Upper lobe of left lung (tissue), 6 donors: Measurements from ENCODE around the gene PGGT1B. TPM values are rescaled to one million over a fixed set of nuclear protein-coding genes. Genes with fewer than 3 reads are reported as not detected.

Source experiments
- ATAC-seq, 2 donors: fragments of 200-7000 bp; cut with Tn5 transposase; one replicate each; pipeline ENCODE4 v1.9.1; 2022; ENCODE audit warnings: mild to moderate bottlenecking in 2 of 2, moderate library complexity in 2 of 2; ENCODE audit not compliant: low FRiP score in 2 of 2
- DNase-seq, 2 donors: peaks; one replicate each; pipeline ENCODE4 v3.0.0-alpha.2; 2019 to 2020
- H3K27ac ChIP-seq, 4 donors: fragments of 200-600 bp; sonication (generic); one replicate each; pipeline ENCODE4 v1.5.1; 2016 to 2019
- H3K27me3 ChIP-seq, 4 donors: fragments of 200-600 bp; sonication (generic); one replicate each; pipeline ENCODE4 v1.5.1; 2017 to 2019
- H3K36me3 ChIP-seq, 4 donors: fragments of 200-600 bp; sonication (generic); one replicate each; pipeline ENCODE4 v1.5.1; 2016 to 2019
- H3K4me1 ChIP-seq, 4 donors: fragments of 200-600 bp; sonication (generic); one replicate each; pipeline ENCODE4 v1.5.1; 2018 to 2019
- H3K4me3 ChIP-seq, 4 donors: fragments of 200-600 bp; sonication (generic); one replicate each; pipeline ENCODE4 v1.5.1; 2017 to 2019; ENCODE audit warnings: mild to moderate bottlenecking in 2 of 4, moderate library complexity in 1 of 4
- H3K9me3 ChIP-seq, 4 donors: fragments of 200-600 bp; sonication (generic); one replicate each; pipeline ENCODE4 v1.5.1; 2018 to 2019
- CTCF ChIP-seq, 6 experiments: fragments of 450-650 bp in 4 of 6; fragments of 200-600 bp in 2 of 6; sonication (generic) in 2 of 6; IDR thresholded peaks; one replicate each; pipeline ENCODE4 v1.5.1; 2016 to 2019; ENCODE audit warnings: antibody characterized with exemption in 6 of 6
- EP300 ChIP-seq, 4 donors: sonication (generic); formaldehyde crosslinking; IDR thresholded peaks; one replicate each; pipeline ENCODE4 v1.5.1; 2017; ENCODE audit warnings: antibody characterized with exemption in 4 of 4, control low read depth in 2 of 4
- POLR2A ChIP-seq, 4 donors: fragments of 450-650 bp; IDR thresholded peaks; one replicate each; pipeline ENCODE4 v1.5.1; 2016 to 2017; ENCODE audit warnings: antibody characterized with exemption in 4 of 4, mild to moderate bottlenecking in 2 of 4
- POLR2AphosphoS5 ChIP-seq, 2 donors: sonication (generic); formaldehyde crosslinking; IDR thresholded peaks; one replicate each; pipeline ENCODE4 v1.5.1; 2017; ENCODE audit warnings: antibody characterized with exemption in 2 of 2
- WGBS, 2 donors: methylation state at CpG; one replicate each; pipeline ENCODE4 v1.1.5; 2017 to 2018; 5-methylcytosine and 5-hydroxymethylcytosine counted together
- total RNA-seq, 6 donors: library from RNA; depleted of rRNA in 4 of 6; stranded (reverse); fragments of >200 nt in 4 of 6; gene quantifications; one replicate each; pipeline versions ENCODE4 v1.1.0 to v1.2.1, GENCODE V29; 2016 to 2021
- donor health status: DM: no; HTN: no; CAD: no; lungs with moderate emphysema.
- donor health status: DM: no; HTN: yes; CAD: no; lungs with severe emphysema.

Gene PGGT1B
- total RNA-seq, 6 donors from 2014 or later: 3.9 to 48.2 (median 22.5) TPM

- Histone ChIP-seq H3K4me1 (peaks cover 12 to 19% (median 17%) of the 10 kb centered on the region in 4 donors), H3K27me3 (peaks cover 2 to 41% (median 15%) of the 10 kb centered on the region in 4 donors), H3K36me3 (no peaks in the 10 kb centered on the region), H3K9me3 (no peaks in the 10 kb centered on the region), H3K27ac (no peak overlapping the region), H3K4me3 (peak overlapping the region in 2 of 4 donors; percentile 52 to 56)
- 45 to 68% methylated on average over 10 to 26 of the region's 30 CpGs for WGBS, 2 donors
- ATAC-seq (peak; percentile 43 to 44), DNase-seq (peak in 1 of 2 donors; percentile 80)
- TF ChIP-seq CTCF (IDR thresholded peaks at IDR 0.05) (no peak), POLR2A (IDR thresholded peaks at IDR 0.05) (no peak), POLR2AphosphoS5 (IDR thresholded peaks at IDR 0.05) (no peak), EP300 (IDR thresholded peaks at IDR 0.05) (no peak)
Observed at GRCh38 chr5:115179030-115179393, 83.7 kb downstream of the PGGT1B start.

GRCh38 chr5:115170929-115171510 is 91.7 kb downstream of the PGGT1B start:
- Histone ChIP-seq H3K36me3 (no peaks in the 10 kb centered on the region), H3K4me1 (peaks cover 15 to 25% (median 19%) of the 10 kb centered on the region in 4 donors), H3K4me3 (peak overlapping the region in 3 of 4 donors; percentile 52 to 91 (median 83)), H3K9me3 (no peaks in the 10 kb centered on the region), H3K27ac (no peak overlapping the region), H3K27me3 (peaks cover 0 to 14% (median 5%) of the 10 kb centered on the region in 4 donors)
- ATAC-seq (no peak), DNase-seq (no peak)
- TF ChIP-seq EP300 (IDR thresholded peaks at IDR 0.05) (no peak), CTCF (IDR thresholded peaks at IDR 0.05) (no peak), POLR2AphosphoS5 (IDR thresholded peaks at IDR 0.05) (no peak)
- 27 to 29% methylated on average over 16 of the region's 16 CpGs for WGBS, 2 donors

- H3K27ac ChIP-seq: peak overlapping the region in 1 of 4 donors; percentile 46
- H3K4me3 ChIP-seq: peak overlapping the region; percentile 52 to 91 (median 70)
- H3K9me3 ChIP-seq: no peaks in the 10 kb centered on the region
- ATAC-seq (peak; percentile 62 to 84), DNase-seq (peak in 1 of 2 donors; percentile 82)
- H3K36me3 ChIP-seq: no peaks in the 10 kb centered on the region
- TF ChIP-seq POLR2AphosphoS5 (IDR thresholded peaks at IDR 0.05) (no peak), POLR2A (IDR thresholded peaks at IDR 0.05) (no peak), CTCF (IDR thresholded peaks at IDR 0.05) (no peak), EP300 (IDR thresholded peaks at IDR 0.05) (no peak)
- WGBS, 2 donors: 4% methylated on average over 13 to 45 of the region's 69 CpGs
- H3K27me3 ChIP-seq: peaks cover 0 to 14% (median 5%) of the 10 kb centered on the region in 4 donors
- peaks cover 15 to 25% (median 19%) of the 10 kb centered on the region in 4 donors for H3K4me1 ChIP-seq
Observed at GRCh38 chr5:115170134-115170928, 92.3 kb downstream of the PGGT1B start.

GRCh38 chr5:115169487-115170133 is 93.1 kb downstream of the PGGT1B start, which contains the start of gene TRIM36:
Gene TRIM36, minus strand, starts transcription at chr5:115169908. Its CDS starts 274 bp downstream, at chr5:115169634.
- 0% methylated on average over 41 of the region's 68 CpGs; no CpG with 5 or more reads in 1 of the 2 donors for WGBS, 2 donors
- Histone ChIP-seq H3K9me3 (no peaks in the 10 kb centered on the region), H3K36me3 (no peaks in the 10 kb centered on the region), H3K4me3 (peak within 1 kb of the TSS; percentile 52 to 91 (median 70)), H3K4me1 (peaks cover 15 to 25% (median 19%) of the 10 kb centered on the region in 4 donors), H3K27ac (peak within 1 kb of the TSS in 3 of 4 donors; percentile 9 to 77 (median 46)), H3K27me3 (peaks cover 0 to 14% (median 5%) of the 10 kb centered on the region in 4 donors)
- TF ChIP-seq CTCF (IDR thresholded peaks at IDR 0.05): peak in 1 of 6 experiments; percentile 23
- no peak for TF ChIP-seq EP300 (IDR thresholded peaks at IDR 0.05)
- peak; percentile 21 to 75 for TF ChIP-seq POLR2AphosphoS5 (IDR thresholded peaks at IDR 0.05)
- TF ChIP-seq POLR2A (IDR thresholded peaks at IDR 0.05): peak in 3 of 4 donors; percentile 32 to 82 (median 38)
- peak; percentile 98 for ATAC-seq
- peak; percentile 95 to 99 for DNase-seq
